GM21367 (cell line): ENCODE measurements around the gene FNIP2.
"Not testable (repeated sequence)": the region's sequence is repeated elsewhere in the genome, so short reads cannot be mapped to it uniquely, and the experiment has no call there.

Source experiments
- ATAC-seq: cut with Tn5 transposase; IDR thresholded peaks from one replicate; pipeline ENCODE4 v1.9.1; 2021; ENCODE audit not compliant: unreplicated experiment

The FNIP2 gene

GRCh38 chr4:158903079-158903456 is 134.2 kb downstream of the FNIP2 start:
- no peak for ATAC-seq

DNA sequence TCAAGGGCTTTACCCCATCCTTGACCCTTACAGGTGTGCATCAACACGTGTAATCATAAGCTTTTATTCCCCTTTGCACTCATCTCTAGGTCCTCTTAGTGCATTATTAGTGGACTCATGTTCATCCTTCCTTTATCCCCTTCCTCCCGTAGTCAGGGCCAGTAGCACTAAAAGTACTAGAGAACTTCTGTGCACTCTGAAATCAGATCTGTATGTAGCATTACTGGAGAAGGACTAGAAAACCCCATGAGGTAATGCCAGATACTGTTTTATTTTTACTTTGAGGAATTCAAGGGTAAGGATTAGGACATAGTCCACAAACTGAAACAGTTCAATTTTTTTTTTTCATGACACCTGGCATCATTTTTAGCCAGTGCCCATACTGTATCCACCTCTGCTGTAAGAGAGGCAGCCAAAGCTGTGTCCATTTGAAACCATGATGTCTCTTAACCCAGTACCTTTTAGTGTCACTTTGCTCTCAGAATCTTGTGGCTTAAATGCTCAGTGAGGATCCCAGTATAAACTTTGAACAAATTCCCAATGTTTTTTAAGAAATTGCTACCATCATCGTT is 134.7 kb downstream of the FNIP2 start:
- ATAC-seq, result no peak

- ATAC-seq, result no peak
Observed at GRCh38 chr4:158904815-158905214, 136.0 kb downstream of the FNIP2 start.

DNA sequence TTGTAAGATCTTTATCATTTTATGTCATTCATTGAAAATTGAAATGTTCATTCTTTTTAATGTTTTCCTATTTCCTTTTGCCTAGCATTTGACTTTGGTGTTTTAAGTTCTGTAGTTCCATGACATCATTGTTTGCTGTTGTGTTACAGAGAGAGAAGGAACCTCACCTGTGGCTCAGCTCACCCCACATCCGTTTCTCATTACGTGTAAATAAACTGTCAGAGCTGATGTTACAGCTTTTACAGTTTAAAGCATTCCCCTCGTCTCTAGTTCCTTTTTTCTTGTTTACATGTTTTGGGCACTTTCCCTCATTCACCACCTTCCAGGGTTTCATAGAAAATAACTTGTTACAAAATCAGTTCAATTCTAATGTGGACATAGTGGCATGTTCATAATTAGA is 137.2 kb downstream of the FNIP2 start:
- ATAC-seq, result peak; percentile 93

- ATAC-seq, result no peak
Observed at GRCh38 chr4:158912390-158912789, 143.6 kb downstream of the FNIP2 start.

DNA sequence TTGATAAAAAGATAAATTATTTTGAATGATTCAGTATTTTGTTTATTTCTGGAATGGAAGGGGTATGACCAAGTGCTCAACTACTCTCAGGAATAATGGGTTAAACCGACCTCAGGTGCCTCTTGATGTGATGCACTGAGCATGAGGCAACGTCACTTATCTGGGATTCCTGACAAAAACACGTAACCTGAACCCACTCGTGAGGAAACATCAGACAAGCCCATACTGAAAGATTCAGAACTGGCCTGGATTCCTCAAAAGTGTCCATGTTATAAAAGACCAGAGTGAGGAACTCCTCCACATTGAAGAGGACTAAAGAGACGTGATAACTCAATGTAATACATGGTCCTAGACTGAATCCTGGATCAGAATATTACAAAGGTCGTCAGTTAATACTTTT is 144.0 kb downstream of the FNIP2 start:
- ATAC-seq, result no peak

DNA sequence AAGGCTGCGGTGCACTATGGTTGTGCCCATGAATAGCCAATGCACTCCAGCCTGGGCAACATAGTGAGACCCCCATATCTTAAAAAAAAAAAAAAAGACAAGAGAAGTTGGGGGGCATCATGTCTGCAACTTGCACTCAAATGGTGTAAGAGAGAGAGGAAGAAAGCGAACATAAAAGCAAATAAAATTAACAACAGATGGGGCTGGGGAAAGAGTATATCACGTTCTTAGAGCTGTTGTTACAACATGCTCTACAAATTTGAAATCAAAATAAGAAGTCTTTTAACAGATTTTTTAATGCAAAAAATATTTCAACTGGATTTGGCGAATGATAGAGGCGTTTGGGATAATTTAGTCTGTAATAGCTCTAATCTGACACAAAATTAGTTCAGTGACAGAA is 144.9 kb downstream of the FNIP2 start:
- no peak for ATAC-seq

- ATAC-seq, result no peak
Observed at GRCh38 chr4:158914218-158914617, 145.4 kb downstream of the FNIP2 start.

DNA sequence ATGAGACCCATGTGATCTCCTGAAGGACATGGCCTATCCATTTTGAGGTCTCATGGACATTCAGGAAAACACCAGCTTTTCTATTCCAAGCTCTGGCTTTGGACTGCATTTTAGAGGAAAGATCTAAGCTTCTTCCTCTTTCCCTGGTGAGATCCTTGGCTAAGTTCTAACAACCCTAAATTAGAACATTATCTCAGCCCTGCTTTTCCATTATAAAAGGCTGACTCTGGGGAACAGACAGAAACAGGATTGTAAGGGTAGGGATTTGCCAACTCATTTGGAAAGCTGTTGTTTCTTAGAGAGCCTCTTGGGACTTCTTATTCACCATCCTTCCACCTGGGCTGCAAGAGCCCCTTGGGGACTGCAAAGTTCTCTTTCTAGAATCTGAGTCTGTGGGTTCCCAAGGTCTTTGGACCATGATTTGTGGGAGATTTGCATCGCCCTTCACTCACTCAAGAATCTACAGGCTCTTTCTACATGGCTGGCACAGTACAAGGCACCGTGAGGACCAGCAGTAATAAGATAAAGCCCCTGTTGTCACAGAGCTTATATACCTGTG is 146.9 kb downstream of the FNIP2 start:
- ATAC-seq, result no peak

DNA sequence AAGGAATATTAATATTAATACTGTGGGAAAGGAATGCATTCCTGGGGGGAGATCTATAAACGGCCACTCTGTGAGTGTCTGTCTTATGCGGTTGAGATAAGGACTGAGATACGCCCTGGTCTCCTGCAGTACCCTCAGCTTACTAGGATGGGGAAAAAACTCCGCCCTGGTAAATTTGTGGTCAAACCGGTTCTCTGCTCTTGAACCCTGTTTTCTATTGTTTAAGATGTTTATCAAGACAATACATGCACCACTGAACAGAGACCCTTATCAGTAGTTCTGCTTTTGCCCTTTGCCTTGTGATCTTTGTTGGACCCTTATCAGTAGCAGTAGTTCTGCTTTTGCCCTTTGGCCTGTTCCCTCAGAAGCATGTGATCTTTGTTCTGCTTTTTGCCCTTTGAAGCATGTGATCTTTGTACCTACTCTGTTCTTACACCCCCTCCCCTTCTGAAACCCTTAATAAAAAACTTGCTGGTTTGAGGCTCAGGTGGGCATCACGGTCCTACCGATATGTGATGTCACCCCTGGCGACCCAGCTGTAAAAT is 151.7 kb downstream of the FNIP2 start:
- ATAC-seq, result not testable (repeated sequence)

DNA sequence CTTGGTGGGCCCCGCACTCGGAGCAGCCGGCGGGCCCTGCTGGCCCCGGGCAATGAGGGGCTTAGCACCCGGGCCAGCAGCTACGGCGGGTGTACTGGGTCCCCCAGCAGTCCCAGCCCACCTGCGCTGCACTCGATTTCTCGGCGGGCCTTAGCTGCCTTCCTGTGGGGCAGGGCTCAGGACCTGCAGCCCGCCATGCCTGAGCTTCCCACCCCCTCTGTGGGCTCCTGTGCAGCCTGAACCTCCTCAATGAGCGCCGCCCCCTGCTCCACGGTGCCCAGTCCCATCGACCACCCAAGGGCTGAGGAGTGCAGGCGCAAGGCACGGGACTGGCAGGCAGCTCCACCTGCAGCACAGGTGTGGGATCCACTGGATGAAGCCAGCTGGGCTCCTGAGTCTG is 158.9 kb downstream of the FNIP2 start:
- not testable (repeated sequence) for ATAC-seq

GRCh38 chr4:158929939-158930638 is 161.3 kb downstream of the FNIP2 start:
- ATAC-seq, result no peak

DNA sequence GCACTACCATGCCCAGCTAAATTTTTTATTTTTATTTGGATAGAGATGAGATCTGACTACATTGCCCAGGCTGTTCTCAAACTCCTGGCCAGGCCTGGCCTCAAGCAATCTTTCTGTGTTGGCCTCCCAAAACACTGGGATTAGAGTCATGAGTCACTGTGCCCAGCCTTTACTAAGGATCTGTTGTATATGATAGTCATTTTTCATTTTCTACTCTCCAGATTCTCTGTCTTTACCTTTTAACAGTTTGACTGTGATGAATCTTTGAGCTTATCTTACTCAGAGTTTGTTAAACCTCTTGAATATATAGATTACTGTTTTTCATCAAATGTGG is 161.8 kb downstream of the FNIP2 start:
- ATAC-seq, result no peak

DNA sequence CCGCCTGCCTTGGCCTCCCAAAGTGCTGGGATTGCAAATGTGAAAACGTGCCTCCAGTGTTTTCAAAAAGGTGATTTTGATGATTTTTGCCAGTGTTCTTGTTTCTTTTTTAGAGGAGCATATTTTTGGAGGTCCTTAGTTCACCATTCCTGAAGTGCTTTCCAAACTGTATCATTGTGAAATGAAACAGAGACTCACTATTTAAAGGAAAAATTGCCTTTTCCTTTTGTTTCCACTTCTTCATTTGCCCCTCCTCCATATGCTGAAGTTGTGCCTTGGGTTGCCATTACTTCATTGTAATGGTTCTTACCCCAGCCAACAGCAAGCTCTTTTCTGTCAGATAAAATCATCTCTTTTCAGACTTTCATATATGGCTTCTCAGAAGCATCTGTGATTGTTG is 164.4 kb downstream of the FNIP2 start:
- no peak for ATAC-seq

DNA sequence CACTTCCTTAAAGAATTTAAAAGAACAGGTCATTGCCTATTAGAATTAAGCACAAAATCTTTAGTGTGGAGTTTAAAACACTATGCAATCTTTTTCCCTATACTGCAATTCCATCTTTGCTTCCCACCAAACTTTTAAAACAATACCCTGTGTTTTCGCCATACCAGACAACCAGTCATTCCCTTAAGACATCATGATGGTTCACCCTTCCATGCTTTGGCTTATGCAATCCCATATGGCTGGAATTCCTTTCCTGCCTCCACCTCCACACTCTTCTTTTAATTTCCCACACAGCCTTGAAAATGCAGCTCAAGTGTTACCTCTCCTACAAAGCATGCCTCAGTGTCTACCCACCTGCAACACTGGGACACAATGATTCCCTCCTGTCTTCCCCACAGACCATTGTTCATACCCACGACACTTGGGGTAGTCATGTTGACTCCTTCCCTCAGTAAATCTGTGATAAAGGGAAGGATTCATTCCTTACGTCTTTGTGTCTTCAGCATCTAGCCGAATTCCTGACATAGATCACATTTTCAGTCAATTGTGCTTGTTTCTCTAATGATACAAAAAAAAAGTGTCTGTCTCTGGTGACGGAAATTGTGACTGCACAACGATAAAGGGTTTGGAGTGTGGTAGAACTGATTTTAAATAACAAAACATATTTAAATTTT is 166.3 kb downstream of the FNIP2 start:
- ATAC-seq, result no peak

- no peak for ATAC-seq
Observed at GRCh38 chr4:158936238-158936637, 167.4 kb downstream of the FNIP2 start.

DNA sequence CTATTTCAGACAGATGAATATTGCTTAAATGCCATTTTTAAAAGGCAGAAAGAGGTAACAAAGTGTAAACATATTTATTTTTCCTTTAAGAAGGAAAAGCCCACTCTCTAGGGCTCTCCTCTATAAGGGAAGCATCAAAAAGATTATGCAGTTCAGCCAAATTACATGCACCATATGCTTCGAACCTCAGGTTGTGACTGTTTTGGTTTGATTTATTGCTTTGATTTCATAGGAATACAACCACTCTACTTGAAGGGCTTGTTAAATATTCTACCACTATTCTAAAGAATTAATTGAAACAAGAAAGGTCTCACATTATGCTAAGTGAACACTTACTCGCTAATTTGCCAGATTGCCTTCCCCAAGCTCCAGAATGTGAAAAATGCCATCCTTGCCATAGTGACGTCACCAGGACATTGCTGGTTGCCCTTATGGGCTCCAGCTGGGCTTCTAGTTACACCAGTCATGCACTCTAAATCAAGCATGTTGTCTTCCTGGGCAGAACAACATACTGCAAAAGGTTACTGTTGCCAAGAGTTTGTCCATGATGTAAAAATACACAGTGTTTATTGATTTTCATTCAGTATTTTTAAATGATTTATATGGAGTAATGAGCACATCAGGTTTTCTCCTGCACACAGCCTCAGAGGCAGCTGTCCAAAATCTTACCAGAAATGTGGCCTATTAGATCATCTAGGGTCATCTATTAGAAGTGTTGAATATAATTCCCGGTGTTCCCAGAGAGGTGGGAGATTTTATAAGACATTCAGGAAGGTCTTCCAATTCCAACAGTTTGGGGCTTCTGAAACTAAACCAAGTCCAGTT is 169.6 kb downstream of the FNIP2 start:
- no peak for ATAC-seq

DNA sequence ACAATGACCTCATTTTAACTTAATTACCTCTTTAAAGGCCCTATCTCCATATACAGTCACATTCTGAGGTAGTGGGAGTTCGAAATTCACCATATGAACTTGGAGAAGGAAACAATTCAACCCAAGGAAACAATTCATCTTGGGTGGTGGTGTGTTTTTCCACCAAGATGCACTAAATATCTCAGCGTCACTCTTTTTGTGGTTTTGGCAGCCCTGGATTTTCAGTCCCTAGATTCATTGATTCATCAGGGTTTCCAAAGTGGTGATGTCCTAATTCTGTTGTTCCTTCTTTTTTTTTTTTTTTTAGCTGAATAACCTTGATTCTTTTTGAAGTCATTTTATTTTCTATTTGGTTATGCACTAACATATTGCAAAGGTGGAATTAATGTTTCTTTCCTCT is 171.4 kb downstream of the FNIP2 start:
- ATAC-seq, result no peak

DNA sequence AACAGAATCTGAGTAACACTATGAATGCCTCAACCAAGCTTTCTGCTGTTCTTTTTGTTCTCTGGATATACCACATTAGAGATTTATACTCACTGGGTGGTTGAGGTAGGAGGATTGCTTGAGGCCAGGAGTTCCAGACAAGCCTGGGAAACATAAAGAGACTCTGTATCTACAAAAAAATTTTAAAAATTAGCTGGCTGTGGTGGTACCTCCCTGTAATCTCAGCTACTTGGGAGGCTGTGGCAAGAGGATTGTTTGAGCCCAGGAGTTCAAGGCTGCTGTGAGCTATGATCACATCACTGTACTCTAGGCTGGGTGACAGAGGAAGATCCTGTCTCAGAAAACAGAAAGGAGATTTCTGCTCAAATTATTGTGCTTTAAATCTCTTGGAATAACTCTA is 172.5 kb downstream of the FNIP2 start:
- ATAC-seq, result no peak

DNA sequence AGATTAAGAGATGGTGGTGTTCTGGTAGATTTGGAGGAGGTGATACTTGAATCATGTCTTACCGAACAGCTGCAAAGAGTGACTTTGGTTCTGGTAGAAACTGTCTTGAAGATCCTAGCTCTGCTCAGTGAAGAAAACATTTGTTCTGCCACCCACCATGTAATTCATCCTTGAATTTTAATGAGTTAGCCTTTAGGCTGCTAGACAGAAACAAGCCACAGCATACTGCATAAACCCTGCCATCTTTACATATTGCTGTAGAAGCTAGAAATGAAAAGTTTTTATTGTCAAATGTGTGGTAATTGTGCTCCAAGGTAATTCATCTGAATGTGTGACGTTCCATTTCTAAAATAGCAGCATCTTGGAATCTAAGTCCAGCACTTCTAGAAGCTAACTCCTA is 173.1 kb downstream of the FNIP2 start:
- ATAC-seq, result no peak

DNA sequence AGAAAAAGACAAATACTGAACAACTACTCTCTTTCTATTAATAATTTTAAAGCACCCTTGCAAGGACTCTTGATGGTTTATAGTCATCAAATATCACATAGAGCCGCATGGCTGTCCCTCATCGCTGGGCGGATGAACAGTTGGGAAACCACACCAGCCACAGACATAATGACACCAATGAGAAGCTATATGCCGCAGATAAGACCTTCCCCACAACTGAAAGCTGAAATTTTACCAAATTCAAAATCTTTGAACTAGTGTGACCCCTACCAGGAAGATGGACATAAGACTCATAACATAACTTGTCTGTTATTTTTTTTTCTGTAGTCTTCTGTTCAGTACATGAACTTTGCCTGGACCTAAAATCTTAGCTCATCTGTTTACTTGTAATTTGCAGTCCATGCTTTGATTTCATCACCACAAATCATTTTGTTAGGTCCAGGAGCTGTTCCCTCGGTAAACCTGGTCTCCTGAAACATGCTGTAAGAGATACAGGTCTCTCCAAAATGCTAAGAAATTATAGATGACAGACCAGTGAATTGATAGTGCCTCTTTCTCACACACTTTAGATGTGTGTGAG is 176.8 kb downstream of the FNIP2 start:
- no peak for ATAC-seq
